ENCODE data around the gene LRRC8C. TPM values are rescaled to one million over a fixed set of nuclear protein-coding genes. Genes with fewer than 3 reads are reported as not detected.

LRRC8C gene
- total and polyA plus RNA-seq, 4 donors = 0.63 to 3.5 (median 1.5) TPM

GRCh38 chr1:89584781-89585180 lies 48.1 kb upstream of the LRRC8C start:
- Histone ChIP-seq H3K36me3 (ENCODE audit: control insufficient read depth in 4 of 4, insufficient read depth in 3 of 4, low read depth in 1 of 4, low read length in 3 of 4) (peaks cover 0 to 8% (median 3%) of the 10 kb centered on the region in 4 donors), H3K4me3 (ENCODE audit: low read depth in 1 of 3, low read length in 3 of 3) (no peak overlapping the region), H3K27me3 (ENCODE audit: control insufficient read depth in 4 of 4, insufficient read depth in 4 of 4, low read length in 3 of 4) (no peaks in the 10 kb centered on the region), H3K4me1 (ENCODE audit: control insufficient read depth in 4 of 4, insufficient read depth in 4 of 4, low read length in 3 of 4) (no peaks in the 10 kb centered on the region), H3K9me3 (ENCODE audit: control insufficient read depth in 4 of 4, low read length in 3 of 4) (no peaks in the 10 kb centered on the region), H3K9ac (ENCODE audit: low read depth in 1 of 2, low read length in 2 of 2) (no peak overlapping the region), H3K27ac (ENCODE audit: low read depth in 1 of 2, low read length in 2 of 2) (no peak overlapping the region)
- TF ChIP-seq NR2F2 (IDR thresholded peaks at IDR 0.05) (no peak), HNF4G (IDR thresholded peaks at IDR 0.05) (no peak), JUND (IDR thresholded peaks at IDR 0.05) (no peak), FOXA1 (IDR thresholded peaks at IDR 0.05) (no peak), ATF3 (IDR thresholded peaks at IDR 0.05) (no peak), RAD21 (IDR thresholded peaks at IDR 0.05) (no peak), REST (IDR thresholded peaks at IDR 0.05) (no peak), CTCF (IDR thresholded peaks at IDR 0.05; ENCODE audit: low read depth, low read length, missing input control) (no peak), MAX (IDR thresholded peaks at IDR 0.05) (no peak), YY1 (IDR thresholded peaks at IDR 0.05) (no peak), GABPA (IDR thresholded peaks at IDR 0.05 in 1 of 2, conservative IDR thresholded peaks at IDR 0.05 in 1 of 2) (no peak), SP1 (IDR thresholded peaks at IDR 0.05) (no peak), EGR1 (IDR thresholded peaks at IDR 0.05; ENCODE audit: low read depth in 2 of 2) (no peak), ZBTB33 (IDR thresholded peaks at IDR 0.05) (no peak), FOXA2 (IDR thresholded peaks at IDR 0.05) (no peak), HNF4A (conservative IDR thresholded peaks at IDR 0.05) (no peak), RXRA (IDR thresholded peaks at IDR 0.05) (no peak), TAF1 (conservative IDR thresholded peaks at IDR 0.05) (no peak)
- no peak for DNase-seq (ENCODE audit: low spot score)
- WGBS = 92% methylated on average over 3 of the region's 3 CpGs

Data from liver (tissue), 9 donors.